Loucy (cell line): Measurements from ENCODE around the gene KRR1.

ENCODE experiments used
- H2AFZ ChIP-seq: fragments of 200-600 bp; sonication (generic); 2 replicates; pipeline ENCODE4 v1.6.0; 2016; ENCODE audit warnings: antibody characterized with exemption, mild to moderate bottlenecking, low read length, moderate library complexity
- H3F3A ChIP-seq: fragments of 200-600 bp; 2 replicates; pipeline ENCODE4 v1.6.0; 2016; ENCODE audit warnings: antibody characterized with exemption, low read depth, mild to moderate bottlenecking
- H3K27me3 ChIP-seq: fragments of 200-600 bp; sonication (generic); 2 replicates; pipeline ENCODE4 v1.6.1; 2014; ENCODE audit warnings: low read length, mild to moderate bottlenecking; ENCODE audit not compliant: insufficient read depth, poor library complexity, severe bottlenecking
- H3K36me3 ChIP-seq: fragments of 200-600 bp; sonication (generic); 2 replicates; pipeline ENCODE4 v1.6.1; 2016; ENCODE audit warnings: low read length; ENCODE audit not compliant: insufficient read depth
- H3K4me1 ChIP-seq: fragments of 200-600 bp; sonication (generic); 2 replicates; pipeline ENCODE4 v1.5.1; 2014; ENCODE audit warnings: low read length, mild to moderate bottlenecking; ENCODE audit not compliant: insufficient read depth, poor library complexity, severe bottlenecking
- H3K4me2 ChIP-seq: fragments of 200-600 bp; sonication (generic); 2 replicates; pipeline ENCODE4 v1.6.0; 2014; ENCODE audit warnings: antibody characterized with exemption, low read length, low read depth, mild to moderate bottlenecking; ENCODE audit not compliant: poor library complexity, severe bottlenecking
- H3K4me3 ChIP-seq: fragments of 200-600 bp; sonication (generic); 2 replicates; pipeline ENCODE4 v1.5.1; 2014; ENCODE audit warnings: low read length, mild to moderate bottlenecking, mixed read lengths; ENCODE audit not compliant: poor library complexity, severe bottlenecking
- H3K79me2 ChIP-seq: fragments of 200-600 bp; sonication (generic); 2 replicates; pipeline ENCODE4 v1.6.1; 2014; ENCODE audit warnings: low read length; ENCODE audit not compliant: insufficient read depth
- H3K9ac ChIP-seq: fragments of 200-600 bp; sonication (generic); 2 replicates; pipeline ENCODE4 v1.6.0; 2014; ENCODE audit warnings: mild to moderate bottlenecking, low read depth, low read length, moderate library complexity; ENCODE audit not compliant: poor library complexity, severe bottlenecking
- H3K9me2 ChIP-seq: fragments of 200-600 bp; sonication (generic); replicated peaks from 2 replicates; pipeline ENCODE4 v1.6.1; 2016; ENCODE audit warnings: low read depth, low read length, mixed read lengths
- H3K9me3 ChIP-seq: fragments of 200-600 bp; sonication (generic); 2 replicates; pipeline ENCODE4 v1.6.1; 2014; ENCODE audit warnings: mild to moderate bottlenecking, antibody characterized with exemption, low read length, low read depth; ENCODE audit not compliant: insufficient read depth
- H4K20me1 ChIP-seq: fragments of 200-600 bp; sonication (generic); 2 replicates; pipeline ENCODE4 v1.6.0; 2014; ENCODE audit warnings: antibody characterized with exemption, low read length, mild to moderate bottlenecking; ENCODE audit not compliant: insufficient read depth, poor library complexity, severe bottlenecking
- EZH2phosphoT487 ChIP-seq: fragments of 200-600 bp; IDR thresholded peaks from 2 replicates; pipeline ENCODE4 v1.6.1; 2018; ENCODE audit warnings: antibody characterized with exemption, mild to moderate bottlenecking, moderate library complexity, borderline replicate concordance
- TF ChIP-seq, protein P1 (sequence below): fragments of 200-600 bp; sonication (generic); conservative IDR thresholded peaks from 2 replicates; pipeline ENCODE4 v1.5.1; 2014; ENCODE audit warnings: mild to moderate bottlenecking, antibody characterized with exemption, low read length

KRR1 gene

DNA sequence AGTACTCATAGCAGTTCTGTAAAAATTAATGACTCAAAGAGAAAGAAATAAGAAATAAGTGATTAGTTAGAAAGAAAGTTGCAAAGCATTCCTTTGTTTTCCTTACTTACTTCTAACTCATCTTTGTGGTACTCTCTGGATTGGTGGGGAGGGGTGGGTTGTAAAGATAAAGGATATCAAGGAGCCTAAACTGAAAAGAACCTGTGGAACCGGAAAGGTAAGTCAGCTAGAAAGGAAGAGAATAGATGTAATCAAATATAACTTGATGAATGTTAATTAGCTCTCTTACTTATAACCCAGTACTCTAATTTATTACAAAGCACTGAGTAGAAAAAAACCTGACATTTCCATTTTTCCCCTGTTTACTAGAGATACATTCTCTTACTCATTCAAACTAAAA lies 37.5 kb upstream of the KRR1 start:
- H3K4me3 ChIP-seq: no peak overlapping the region
- H4K20me1 ChIP-seq: no peaks in the 10 kb centered on the region
- TF ChIP-seq, protein P1, sequence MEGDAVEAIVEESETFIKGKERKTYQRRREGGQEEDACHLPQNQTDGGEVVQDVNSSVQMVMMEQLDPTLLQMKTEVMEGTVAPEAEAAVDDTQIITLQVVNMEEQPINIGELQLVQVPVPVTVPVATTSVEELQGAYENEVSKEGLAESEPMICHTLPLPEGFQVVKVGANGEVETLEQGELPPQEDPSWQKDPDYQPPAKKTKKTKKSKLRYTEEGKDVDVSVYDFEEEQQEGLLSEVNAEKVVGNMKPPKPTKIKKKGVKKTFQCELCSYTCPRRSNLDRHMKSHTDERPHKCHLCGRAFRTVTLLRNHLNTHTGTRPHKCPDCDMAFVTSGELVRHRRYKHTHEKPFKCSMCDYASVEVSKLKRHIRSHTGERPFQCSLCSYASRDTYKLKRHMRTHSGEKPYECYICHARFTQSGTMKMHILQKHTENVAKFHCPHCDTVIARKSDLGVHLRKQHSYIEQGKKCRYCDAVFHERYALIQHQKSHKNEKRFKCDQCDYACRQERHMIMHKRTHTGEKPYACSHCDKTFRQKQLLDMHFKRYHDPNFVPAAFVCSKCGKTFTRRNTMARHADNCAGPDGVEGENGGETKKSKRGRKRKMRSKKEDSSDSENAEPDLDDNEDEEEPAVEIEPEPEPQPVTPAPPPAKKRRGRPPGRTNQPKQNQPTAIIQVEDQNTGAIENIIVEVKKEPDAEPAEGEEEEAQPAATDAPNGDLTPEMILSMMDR: no peak
- no peak for TF ChIP-seq EZH2phosphoT487
- no peaks in the 10 kb centered on the region for H3K27me3 ChIP-seq
- H3K9ac ChIP-seq: no peak overlapping the region
- no peak overlapping the region for H3K4me2 ChIP-seq
- no peaks in the 10 kb centered on the region for H3K9me3 ChIP-seq
- H2AFZ ChIP-seq: no peak overlapping the region
- H3K79me2 ChIP-seq: no peaks in the 10 kb centered on the region
- no peaks in the 10 kb centered on the region for H3F3A ChIP-seq
- H3K9me2 ChIP-seq: no peaks in the 10 kb centered on the region
- peaks cover 3% of the 10 kb centered on the region for H3K4me1 ChIP-seq
- H3K36me3 ChIP-seq: no peaks in the 10 kb centered on the region

DNA sequence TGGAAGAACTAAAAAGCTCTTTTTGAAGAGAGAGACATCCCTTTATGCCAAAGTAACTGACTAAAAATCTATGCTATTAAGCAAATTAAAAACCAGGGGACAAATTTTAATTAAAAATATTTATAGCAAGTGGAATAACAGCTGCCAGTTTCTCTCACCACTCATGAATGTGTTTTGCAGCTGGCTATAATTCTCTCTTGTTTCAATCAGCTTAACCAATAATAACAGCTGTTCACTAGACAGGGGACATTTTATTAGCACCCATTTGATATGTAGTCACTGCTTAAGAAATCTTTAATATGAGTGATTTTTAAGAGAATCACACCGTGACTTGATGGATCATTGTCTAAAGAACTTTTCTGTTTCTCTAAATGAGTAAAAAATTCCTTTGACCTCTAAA lies 34.2 kb upstream of the KRR1 start:
- H3F3A ChIP-seq: no peaks in the 10 kb centered on the region
- no peaks in the 10 kb centered on the region for H3K27me3 ChIP-seq
- no peaks in the 10 kb centered on the region for H3K9me3 ChIP-seq
- H3K9ac ChIP-seq: no peak overlapping the region
- no peak overlapping the region for H3K4me3 ChIP-seq
- no peaks in the 10 kb centered on the region for H3K36me3 ChIP-seq
- no peak overlapping the region for H3K4me2 ChIP-seq
- H3K9me2 ChIP-seq: no peaks in the 10 kb centered on the region
- no peaks in the 10 kb centered on the region for H3K79me2 ChIP-seq
- H2AFZ ChIP-seq: no peak overlapping the region
- H4K20me1 ChIP-seq: no peaks in the 10 kb centered on the region
- TF ChIP-seq, protein P1: no peak
- TF ChIP-seq EZH2phosphoT487: no peak
- H3K4me1 ChIP-seq: no peaks in the 10 kb centered on the region

DNA sequence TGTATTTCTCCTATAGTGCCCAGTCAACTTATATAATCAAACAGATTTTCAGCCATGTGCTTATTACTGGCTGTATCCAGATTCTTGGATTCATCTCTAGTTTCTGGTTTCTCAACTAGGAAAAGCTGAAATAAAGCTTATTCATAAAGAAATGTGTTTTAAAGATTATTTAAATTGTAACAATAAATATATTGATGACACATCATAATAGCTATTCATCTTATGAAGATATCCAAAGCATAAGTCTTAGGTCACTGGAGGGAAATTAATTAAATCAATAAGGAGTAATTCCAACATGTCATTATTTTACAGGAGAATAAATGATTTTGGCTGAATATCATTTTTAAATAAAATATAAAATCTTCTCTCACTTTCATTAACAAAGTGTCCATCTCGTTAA lies 32.1 kb upstream of the KRR1 start:
- H4K20me1 ChIP-seq: no peaks in the 10 kb centered on the region
- no peaks in the 10 kb centered on the region for H3F3A ChIP-seq
- no peaks in the 10 kb centered on the region for H3K4me1 ChIP-seq
- no peaks in the 10 kb centered on the region for H3K36me3 ChIP-seq
- H3K9me3 ChIP-seq: no peaks in the 10 kb centered on the region
- H3K27me3 ChIP-seq: no peaks in the 10 kb centered on the region
- H3K79me2 ChIP-seq: no peaks in the 10 kb centered on the region
- TF ChIP-seq, protein P1: no peak
- TF ChIP-seq EZH2phosphoT487: no peak
- no peak overlapping the region for H3K9ac ChIP-seq
- no peak overlapping the region for H2AFZ ChIP-seq
- H3K4me2 ChIP-seq: no peak overlapping the region
- H3K9me2 ChIP-seq: no peaks in the 10 kb centered on the region
- no peak overlapping the region for H3K4me3 ChIP-seq
